HepG2 (cell line): ENCODE data around the gene THSD1. TPM values are rescaled to one million over a fixed set of nuclear protein-coding genes. Genes with fewer than 3 reads are reported as not detected.
A peak's percentile ranks its signal among the peaks of the same experiment; 100 is the strongest.

ENCODE experiments used
- AGO2 ChIP-seq: fragments of 200-400 bp; formaldehyde crosslinking; optimal IDR thresholded peaks from 2 replicates; pipeline ENCODE3; 2017; ENCODE audit warnings: mild to moderate bottlenecking, low read depth, low read length, moderate library complexity
- JARID2 ChIP-seq: sonication (generic); formaldehyde crosslinking; IDR thresholded peaks from 2 replicates; pipeline ENCODE4 v1.8.1; 2023; ENCODE audit warnings: missing genetic modification reagents, inconsistent platforms; ENCODE audit not compliant: insufficient replicate concordance
- ZC3H13 ChIP-seq: sonication (generic); formaldehyde crosslinking; IDR thresholded peaks from 2 replicates; pipeline ENCODE4 v1.8.1; 2023; ENCODE audit warnings: mild to moderate bottlenecking, missing genetic modification reagents, moderate library complexity
- polyA plus RNA-seq, 8 experiments: library from polyadenylated mRNA; depleted of rRNA in 3 of 8; stranded (reverse) in 7 of 8; unstranded in 1 of 8; fragments of >200 nt; fragmentation: Illumina TruSeq in 4 of 8; extraction: Trizol in 4 of 8; gene quantifications; 2 replicates each; pipeline versions ENCODE4 v1.2.1 to v1.2.3, GENCODE V29; 2011 to 2016; ENCODE audit warnings: low read depth in 4 of 8, missing spikeins in 1 of 8, mixed read lengths in 1 of 8; ENCODE audit not compliant: insufficient read depth in 1 of 8
- total RNA-seq, 5 experiments: library from RNA; depleted of rRNA; stranded (reverse); fragments of >200 nt; fragmentation: Illumina TruSeq; extraction: Trizol; gene quantifications; 2 replicates each; pipeline ENCODE4 v1.2.3, GENCODE V29; 2016; ENCODE audit warnings: low read depth in 1 of 5
- TF ChIP-seq, protein P1 (sequence below): sonication (generic); formaldehyde crosslinking; IDR thresholded peaks from 2 replicates; pipeline ENCODE4 v1.9.0; 2021; ENCODE audit warnings: mild to moderate bottlenecking, missing genetic modification reagents
- TF ChIP-seq, protein P2 (sequence below): IDR thresholded peaks from 2 replicates; pipeline ENCODE4 v1.6.1; 2018; ENCODE audit warnings: missing genetic modification reagents, mild to moderate bottlenecking, missing compliant biosample characterization
- TF ChIP-seq, protein P3 (sequence below): sonication (generic); formaldehyde crosslinking; IDR thresholded peaks from 2 replicates; pipeline ENCODE4 v1.5.0; 2020; ENCODE audit warnings: missing genetic modification reagents
- TF ChIP-seq, protein P4 (sequence below): sonication (generic); formaldehyde crosslinking; IDR thresholded peaks from 2 replicates; pipeline ENCODE4 v1.5.1; 2020; ENCODE audit warnings: mild to moderate bottlenecking, missing genetic modification reagents, borderline replicate concordance
- TF ChIP-seq, protein P5 (sequence below): sonication (generic); formaldehyde crosslinking; IDR thresholded peaks from 2 replicates; pipeline ENCODE4 v1.5.1; 2020; ENCODE audit warnings: missing genetic modification reagents, mild to moderate bottlenecking, borderline replicate concordance

THSD1 gene
- total and polyA plus RNA-seq, 2 of the 13 experiments (the other 11 are each of a cell fraction or from before 2014, with no cell fraction given), result 0.11 to 0.15 TPM

DNA sequence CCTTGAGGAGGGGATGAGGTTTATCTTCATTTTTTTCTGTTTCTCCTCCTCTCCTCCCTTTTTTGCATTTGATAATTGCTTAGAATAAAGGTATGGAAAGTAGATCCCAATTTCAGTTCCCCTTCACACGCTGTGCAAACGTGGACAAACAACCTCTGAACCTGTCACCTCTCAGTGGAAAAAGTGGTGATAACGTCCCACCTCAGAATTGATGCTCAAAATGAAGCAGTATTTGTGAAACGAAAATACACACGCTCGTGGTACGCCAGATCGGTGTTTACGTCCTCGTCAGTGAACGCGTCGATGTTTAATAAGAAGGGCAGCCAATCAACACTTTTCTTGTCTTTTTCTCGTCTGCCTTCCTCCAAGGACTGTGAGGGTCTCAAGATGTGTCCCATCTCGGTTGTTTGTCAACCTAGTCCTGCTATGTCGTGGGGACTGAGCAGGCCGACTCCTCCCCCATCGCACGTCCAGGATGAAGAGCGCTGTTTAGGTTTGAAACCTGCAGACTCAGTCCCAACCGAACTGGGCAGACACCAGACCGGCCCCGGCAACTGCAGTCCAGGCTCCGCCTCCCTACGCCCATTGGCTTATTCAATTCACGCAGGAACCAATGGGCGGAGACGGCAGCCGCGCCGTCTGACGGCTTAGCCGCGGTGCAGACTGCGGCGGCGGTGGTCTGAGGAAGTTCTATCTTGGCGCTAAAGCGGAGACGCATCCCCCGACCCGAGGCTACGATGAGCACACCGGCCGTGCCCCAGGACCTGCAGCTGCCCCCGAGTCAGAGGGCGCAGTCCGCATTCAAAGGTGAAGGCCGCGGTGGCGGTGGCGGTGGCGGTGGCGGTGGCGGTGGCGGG lies 49.1 kb upstream of the THSD1 start, which contains the start of gene CKAP2 (continued):
- TF ChIP-seq, protein P1, sequence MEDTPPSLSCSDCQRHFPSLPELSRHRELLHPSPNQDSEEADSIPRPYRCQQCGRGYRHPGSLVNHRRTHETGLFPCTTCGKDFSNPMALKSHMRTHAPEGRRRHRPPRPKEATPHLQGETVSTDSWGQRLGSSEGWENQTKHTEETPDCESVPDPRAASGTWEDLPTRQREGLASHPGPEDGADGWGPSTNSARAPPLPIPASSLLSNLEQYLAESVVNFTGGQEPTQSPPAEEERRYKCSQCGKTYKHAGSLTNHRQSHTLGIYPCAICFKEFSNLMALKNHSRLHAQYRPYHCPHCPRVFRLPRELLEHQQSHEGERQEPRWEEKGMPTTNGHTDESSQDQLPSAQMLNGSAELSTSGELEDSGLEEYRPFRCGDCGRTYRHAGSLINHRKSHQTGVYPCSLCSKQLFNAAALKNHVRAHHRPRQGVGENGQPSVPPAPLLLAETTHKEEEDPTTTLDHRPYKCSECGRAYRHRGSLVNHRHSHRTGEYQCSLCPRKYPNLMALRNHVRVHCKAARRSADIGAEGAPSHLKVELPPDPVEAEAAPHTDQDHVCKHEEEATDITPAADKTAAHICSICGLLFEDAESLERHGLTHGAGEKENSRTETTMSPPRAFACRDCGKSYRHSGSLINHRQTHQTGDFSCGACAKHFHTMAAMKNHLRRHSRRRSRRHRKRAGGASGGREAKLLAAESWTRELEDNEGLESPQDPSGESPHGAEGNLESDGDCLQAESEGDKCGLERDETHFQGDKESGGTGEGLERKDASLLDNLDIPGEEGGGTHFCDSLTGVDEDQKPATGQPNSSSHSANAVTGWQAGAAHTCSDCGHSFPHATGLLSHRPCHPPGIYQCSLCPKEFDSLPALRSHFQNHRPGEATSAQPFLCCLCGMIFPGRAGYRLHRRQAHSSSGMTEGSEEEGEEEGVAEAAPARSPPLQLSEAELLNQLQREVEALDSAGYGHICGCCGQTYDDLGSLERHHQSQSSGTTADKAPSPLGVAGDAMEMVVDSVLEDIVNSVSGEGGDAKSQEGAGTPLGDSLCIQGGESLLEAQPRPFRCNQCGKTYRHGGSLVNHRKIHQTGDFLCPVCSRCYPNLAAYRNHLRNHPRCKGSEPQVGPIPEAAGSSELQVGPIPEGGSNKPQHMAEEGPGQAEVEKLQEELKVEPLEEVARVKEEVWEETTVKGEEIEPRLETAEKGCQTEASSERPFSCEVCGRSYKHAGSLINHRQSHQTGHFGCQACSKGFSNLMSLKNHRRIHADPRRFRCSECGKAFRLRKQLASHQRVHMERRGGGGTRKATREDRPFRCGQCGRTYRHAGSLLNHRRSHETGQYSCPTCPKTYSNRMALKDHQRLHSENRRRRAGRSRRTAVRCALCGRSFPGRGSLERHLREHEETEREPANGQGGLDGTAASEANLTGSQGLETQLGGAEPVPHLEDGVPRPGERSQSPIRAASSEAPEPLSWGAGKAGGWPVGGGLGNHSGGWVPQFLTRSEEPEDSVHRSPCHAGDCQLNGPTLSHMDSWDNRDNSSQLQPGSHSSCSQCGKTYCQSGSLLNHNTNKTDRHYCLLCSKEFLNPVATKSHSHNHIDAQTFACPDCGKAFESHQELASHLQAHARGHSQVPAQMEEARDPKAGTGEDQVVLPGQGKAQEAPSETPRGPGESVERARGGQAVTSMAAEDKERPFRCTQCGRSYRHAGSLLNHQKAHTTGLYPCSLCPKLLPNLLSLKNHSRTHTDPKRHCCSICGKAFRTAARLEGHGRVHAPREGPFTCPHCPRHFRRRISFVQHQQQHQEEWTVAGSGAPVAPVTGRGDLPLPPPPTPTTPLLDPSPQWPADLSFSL, result no peak
- TF ChIP-seq AGO2 (no peak), ZC3H13 (CRISPR knock-in tag) (peak; percentile 82), JARID2 (CRISPR knock-in tag) (no peak)
- TF ChIP-seq, protein P2, sequence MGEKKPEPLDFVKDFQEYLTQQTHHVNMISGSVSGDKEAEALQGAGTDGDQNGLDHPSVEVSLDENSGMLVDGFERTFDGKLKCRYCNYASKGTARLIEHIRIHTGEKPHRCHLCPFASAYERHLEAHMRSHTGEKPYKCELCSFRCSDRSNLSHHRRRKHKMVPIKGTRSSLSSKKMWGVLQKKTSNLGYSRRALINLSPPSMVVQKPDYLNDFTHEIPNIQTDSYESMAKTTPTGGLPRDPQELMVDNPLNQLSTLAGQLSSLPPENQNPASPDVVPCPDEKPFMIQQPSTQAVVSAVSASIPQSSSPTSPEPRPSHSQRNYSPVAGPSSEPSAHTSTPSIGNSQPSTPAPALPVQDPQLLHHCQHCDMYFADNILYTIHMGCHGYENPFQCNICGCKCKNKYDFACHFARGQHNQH, result no peak
- TF ChIP-seq, protein P3, sequence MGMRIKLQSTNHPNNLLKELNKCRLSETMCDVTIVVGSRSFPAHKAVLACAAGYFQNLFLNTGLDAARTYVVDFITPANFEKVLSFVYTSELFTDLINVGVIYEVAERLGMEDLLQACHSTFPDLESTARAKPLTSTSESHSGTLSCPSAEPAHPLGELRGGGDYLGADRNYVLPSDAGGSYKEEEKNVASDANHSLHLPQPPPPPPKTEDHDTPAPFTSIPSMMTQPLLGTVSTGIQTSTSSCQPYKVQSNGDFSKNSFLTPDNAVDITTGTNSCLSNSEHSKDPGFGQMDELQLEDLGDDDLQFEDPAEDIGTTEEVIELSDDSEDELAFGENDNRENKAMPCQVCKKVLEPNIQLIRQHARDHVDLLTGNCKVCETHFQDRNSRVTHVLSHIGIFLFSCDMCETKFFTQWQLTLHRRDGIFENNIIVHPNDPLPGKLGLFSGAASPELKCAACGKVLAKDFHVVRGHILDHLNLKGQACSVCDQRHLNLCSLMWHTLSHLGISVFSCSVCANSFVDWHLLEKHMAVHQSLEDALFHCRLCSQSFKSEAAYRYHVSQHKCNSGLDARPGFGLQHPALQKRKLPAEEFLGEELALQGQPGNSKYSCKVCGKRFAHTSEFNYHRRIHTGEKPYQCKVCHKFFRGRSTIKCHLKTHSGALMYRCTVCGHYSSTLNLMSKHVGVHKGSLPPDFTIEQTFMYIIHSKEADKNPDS (CRISPR knock-in tag), result no peak
- TF ChIP-seq, protein P4, sequence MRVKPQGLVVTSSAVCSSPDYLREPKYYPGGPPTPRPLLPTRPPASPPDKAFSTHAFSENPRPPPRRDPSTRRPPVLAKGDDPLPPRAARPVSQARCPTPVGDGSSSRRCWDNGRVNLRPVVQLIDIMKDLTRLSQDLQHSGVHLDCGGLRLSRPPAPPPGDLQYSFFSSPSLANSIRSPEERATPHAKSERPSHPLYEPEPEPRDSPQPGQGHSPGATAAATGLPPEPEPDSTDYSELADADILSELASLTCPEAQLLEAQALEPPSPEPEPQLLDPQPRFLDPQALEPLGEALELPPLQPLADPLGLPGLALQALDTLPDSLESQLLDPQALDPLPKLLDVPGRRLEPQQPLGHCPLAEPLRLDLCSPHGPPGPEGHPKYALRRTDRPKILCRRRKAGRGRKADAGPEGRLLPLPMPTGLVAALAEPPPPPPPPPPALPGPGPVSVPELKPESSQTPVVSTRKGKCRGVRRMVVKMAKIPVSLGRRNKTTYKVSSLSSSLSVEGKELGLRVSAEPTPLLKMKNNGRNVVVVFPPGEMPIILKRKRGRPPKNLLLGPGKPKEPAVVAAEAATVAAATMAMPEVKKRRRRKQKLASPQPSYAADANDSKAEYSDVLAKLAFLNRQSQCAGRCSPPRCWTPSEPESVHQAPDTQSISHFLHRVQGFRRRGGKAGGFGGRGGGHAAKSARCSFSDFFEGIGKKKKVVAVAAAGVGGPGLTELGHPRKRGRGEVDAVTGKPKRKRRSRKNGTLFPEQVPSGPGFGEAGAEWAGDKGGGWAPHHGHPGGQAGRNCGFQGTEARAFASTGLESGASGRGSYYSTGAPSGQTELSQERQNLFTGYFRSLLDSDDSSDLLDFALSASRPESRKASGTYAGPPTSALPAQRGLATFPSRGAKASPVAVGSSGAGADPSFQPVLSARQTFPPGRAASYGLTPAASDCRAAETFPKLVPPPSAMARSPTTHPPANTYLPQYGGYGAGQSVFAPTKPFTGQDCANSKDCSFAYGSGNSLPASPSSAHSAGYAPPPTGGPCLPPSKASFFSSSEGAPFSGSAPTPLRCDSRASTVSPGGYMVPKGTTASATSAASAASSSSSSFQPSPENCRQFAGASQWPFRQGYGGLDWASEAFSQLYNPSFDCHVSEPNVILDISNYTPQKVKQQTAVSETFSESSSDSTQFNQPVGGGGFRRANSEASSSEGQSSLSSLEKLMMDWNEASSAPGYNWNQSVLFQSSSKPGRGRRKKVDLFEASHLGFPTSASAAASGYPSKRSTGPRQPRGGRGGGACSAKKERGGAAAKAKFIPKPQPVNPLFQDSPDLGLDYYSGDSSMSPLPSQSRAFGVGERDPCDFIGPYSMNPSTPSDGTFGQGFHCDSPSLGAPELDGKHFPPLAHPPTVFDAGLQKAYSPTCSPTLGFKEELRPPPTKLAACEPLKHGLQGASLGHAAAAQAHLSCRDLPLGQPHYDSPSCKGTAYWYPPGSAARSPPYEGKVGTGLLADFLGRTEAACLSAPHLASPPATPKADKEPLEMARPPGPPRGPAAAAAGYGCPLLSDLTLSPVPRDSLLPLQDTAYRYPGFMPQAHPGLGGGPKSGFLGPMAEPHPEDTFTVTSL (CRISPR knock-in tag), result no peak
- TF ChIP-seq, protein P5, sequence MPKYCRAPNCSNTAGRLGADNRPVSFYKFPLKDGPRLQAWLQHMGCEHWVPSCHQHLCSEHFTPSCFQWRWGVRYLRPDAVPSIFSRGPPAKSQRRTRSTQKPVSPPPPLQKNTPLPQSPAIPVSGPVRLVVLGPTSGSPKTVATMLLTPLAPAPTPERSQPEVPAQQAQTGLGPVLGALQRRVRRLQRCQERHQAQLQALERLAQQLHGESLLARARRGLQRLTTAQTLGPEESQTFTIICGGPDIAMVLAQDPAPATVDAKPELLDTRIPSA (CRISPR knock-in tag), result no peak
